Stimulated activated CD8-positive, alpha-beta memory T cell treated with anti-CD3 and anti-CD28 coated beads, Interleukin-4, amount 100 ng/mL, for 48 hours (primary cell): Measurements from ENCODE around the gene AP1G2.
"Not testable (repeated sequence)": the region's sequence is repeated elsewhere in the genome, so short reads cannot be mapped to it uniquely, and the experiment has no call there.

Experiments
- DNase-seq: peaks from one replicate; pipeline ENCODE4 v3.0.0-alpha.2; 2020

AP1G2 gene

GRCh38 chr14:23555882-23556699 lies 11.5 kb downstream of the AP1G2 start, which contains the start of gene THTPA:
Gene THTPA, plus strand, starts transcription at chr14:23556271. Its CDS starts 487 bp downstream, at chr14:23556758.
- DNase-seq = peak; percentile 94

GRCh38 chr14:23555533-23555881 lies 12.1 kb downstream of the AP1G2 start:
- no peak for DNase-seq

- DNase-seq = peak; percentile 88
Measured at GRCh38 chr14:23551266-23552028, 16.1 kb downstream of the AP1G2 start, which contains the start of gene ZFHX2. Gene ZFHX2, minus strand, starts transcription at chr14:23551765. Its CDS starts 16,440 bp downstream, at chr14:23535325.

GRCh38 chr14:23550812-23551265 lies 16.8 kb downstream of the AP1G2 start:
- no peak for DNase-seq

- DNase-seq = no peak
Measured at GRCh38 chr14:23550131-23550811, 17.3 kb downstream of the AP1G2 start.

GRCh38 chr14:23548351-23549318 lies 19.0 kb downstream of the AP1G2 start:
- no peak for DNase-seq

GRCh38 chr14:23547924-23548323 lies 19.7 kb downstream of the AP1G2 start:
- no peak for DNase-seq

GRCh38 chr14:23546450-23547035 lies 21.0 kb downstream of the AP1G2 start:
- DNase-seq = no peak

- DNase-seq = no peak
Measured at GRCh38 chr14:23545740-23546365, 21.7 kb downstream of the AP1G2 start.

GRCh38 chr14:23544511-23545447 lies 22.8 kb downstream of the AP1G2 start:
- DNase-seq = no peak

- DNase-seq = no peak
Measured at GRCh38 chr14:23543403-23543802, 24.2 kb downstream of the AP1G2 start.

- DNase-seq = no peak
Measured at GRCh38 chr14:23542261-23542660, 25.3 kb downstream of the AP1G2 start.

- no peak for DNase-seq
Measured at GRCh38 chr14:23540141-23540469, 27.5 kb downstream of the AP1G2 start.

- no peak for DNase-seq
Measured at GRCh38 chr14:23539248-23540140, 28.1 kb downstream of the AP1G2 start.

GRCh38 chr14:23538785-23539184 lies 28.8 kb downstream of the AP1G2 start:
- no peak for DNase-seq

GRCh38 chr14:23538050-23538718 lies 29.4 kb downstream of the AP1G2 start:
- no peak for DNase-seq

GRCh38 chr14:23537351-23538049 lies 30.1 kb downstream of the AP1G2 start:
- no peak for DNase-seq

GRCh38 chr14:23536906-23537305 lies 30.7 kb downstream of the AP1G2 start:
- DNase-seq = not testable (repeated sequence)
